Ovary (tissue), 9 donors: ENCODE data around the gene TSPAN3. TPM values are rescaled to one million over a fixed set of nuclear protein-coding genes. Genes with fewer than 3 reads are reported as not detected.
A peak's percentile ranks its signal among the peaks of the same experiment; 100 is the strongest.

Experiments
- DNase-seq, 5 donors: peaks; one replicate each; pipeline ENCODE4 v3.0.0-alpha.2; 2019 to 2020
- H3K27ac ChIP-seq, 2 donors: fragments of 200-600 bp; one replicate each; pipeline versions ENCODE4 v1.5.1 to v1.8.0; 2019 to 2022
- H3K27me3 ChIP-seq: fragments of 200-600 bp; one replicate; pipeline ENCODE4 v1.8.0; 2022
- H3K36me3 ChIP-seq: fragments of 200-600 bp; sonication (generic); one replicate; pipeline ENCODE4 v1.5.1; 2019
- H3K4me1 ChIP-seq: one replicate; pipeline ENCODE4 v1.8.1; 2013; ENCODE audit warnings: mild to moderate bottlenecking, moderate library complexity; ENCODE audit not compliant: insufficient read depth
- H3K4me3 ChIP-seq: fragments of 200-600 bp; sonication (generic); one replicate; pipeline ENCODE4 v1.5.1; 2017
- H3K9me3 ChIP-seq, 2 donors: fragments of 200-600 bp in 1 of 2; sonication (generic) in 1 of 2; one replicate each; pipeline versions ENCODE4 v1.5.1 to v1.8.1; 2013 to 2019; ENCODE audit warnings: mild to moderate bottlenecking in 1 of 2, moderate library complexity in 1 of 2
- EP300 ChIP-seq: sonication (generic); formaldehyde crosslinking; IDR thresholded peaks from one replicate; pipeline ENCODE4 v1.6.1; 2017; ENCODE audit warnings: antibody characterized with exemption
- POLR2A ChIP-seq: fragments of 450-650 bp; IDR thresholded peaks from one replicate; pipeline ENCODE4 v1.6.1; 2017; ENCODE audit warnings: antibody characterized with exemption, mild to moderate bottlenecking, moderate library complexity
- WGBS, 3 donors: extraction: QIAGEN DNeasy Blood & Tissue Kit in 1 of 3; methylation state at CpG; one replicate each; pipeline versions ENCODE4 v1.1.5 to v1.1.7; 2013 to 2017; 5-methylcytosine and 5-hydroxymethylcytosine counted together
- intact Hi-C, 4 donors: fragments of 100-400 bp; cut with DNase I; formaldehyde crosslinking; loops; one replicate each; pipeline versions ENCODE4 v1.11.0 to v1.15.1; 2022 to 2023
- polyA plus RNA-seq, 2 donors: library from polyadenylated mRNA; stranded (reverse); fragments of 200-250 nt in 1 of 2; fragments of 350-450 nt in 1 of 2; fragmentation: Illumina TruSeq in 1 of 2; extraction: RNeasy Lipid Tissue Mini Kit (QIAGEN cat#74804) in 1 of 2; gene quantifications; one replicate each; pipeline ENCODE4 v1.2.3, GENCODE V29; 2013 to 2014
- total RNA-seq, 7 donors: library from RNA; depleted of rRNA in 2 of 7; stranded (reverse); fragments of >200 nt in 2 of 7; fragmentation: NEBNext Ultra II Directional in 3 of 7; extraction: Animal tissue kit (Norgen Biotek cat#: 25700) in 3 of 7; gene quantifications; one replicate each; pipeline versions ENCODE4 v1.1.0 to v1.2.4, GENCODE V29; 2016 to 2023
- TF ChIP-seq, protein P1 (sequence below), 3 donors: fragments of 450-650 bp in 2 of 3; fragments of 200-600 bp in 1 of 3; IDR thresholded peaks; one replicate each; pipeline versions ENCODE4 v1.5.1 to v1.8.0; 2016 to 2022; ENCODE audit warnings: antibody characterized with exemption in 3 of 3, mild to moderate bottlenecking in 1 of 3
- donor health status: DM: no; HTN: no; CAD: no; lungs with moderate emphysema.
- donor health status: DM: no; HTN: no; CAD: no.
- donor health status: Bipolar disorder and iron deficiency.
- donor health status: DM: yes; HTN: yes; CAD: no.
- donor health status: DM: no; HTN: no; CAD: no.
- donor health status: DM: yes; HTN: yes; CAD: no.

TSPAN3 gene
- total and polyA plus RNA-seq, 9 donors, result 140 to 266 (median 196) TPM

DNA sequence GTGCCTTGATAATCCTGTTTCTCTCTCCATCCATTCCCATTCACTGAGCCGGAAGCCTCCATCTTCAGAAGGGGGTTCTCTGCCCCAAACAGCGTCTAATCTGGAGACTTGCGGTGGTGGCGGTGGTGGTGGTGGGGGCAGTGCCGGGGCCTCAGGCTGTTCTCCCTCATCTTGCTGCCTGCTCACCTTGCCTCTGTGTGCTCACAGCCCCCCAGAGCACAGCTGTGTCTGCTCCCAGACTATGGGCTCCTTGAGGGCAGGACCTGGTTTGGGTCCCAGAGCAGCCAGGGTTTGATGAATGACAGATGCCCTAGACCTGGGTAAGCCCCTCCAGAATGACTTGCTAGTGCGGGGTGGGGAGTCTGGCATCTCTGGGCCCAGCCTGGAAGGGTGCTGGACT, 76.4 kb downstream of the TSPAN3 start:
- peak in 2 of 5 donors; percentile 8 to 17 for DNase-seq
- WGBS, 3 donors, result 97 to 98% (median 98%) methylated on average over 6 of the region's 6 CpGs
- no peak overlapping the region for H3K4me3 ChIP-seq
- peaks cover 4% of the 10 kb centered on the region for H3K4me1 ChIP-seq
- H3K9me3 ChIP-seq, result no peaks in the 10 kb centered on the region
- H3K27me3 ChIP-seq, result no peaks in the 10 kb centered on the region
- intact Hi-C loops, result no loop called here
- no peaks in the 10 kb centered on the region for H3K36me3 ChIP-seq
- no peak for TF ChIP-seq EP300
- no peak for TF ChIP-seq POLR2A
- TF ChIP-seq, protein P1, sequence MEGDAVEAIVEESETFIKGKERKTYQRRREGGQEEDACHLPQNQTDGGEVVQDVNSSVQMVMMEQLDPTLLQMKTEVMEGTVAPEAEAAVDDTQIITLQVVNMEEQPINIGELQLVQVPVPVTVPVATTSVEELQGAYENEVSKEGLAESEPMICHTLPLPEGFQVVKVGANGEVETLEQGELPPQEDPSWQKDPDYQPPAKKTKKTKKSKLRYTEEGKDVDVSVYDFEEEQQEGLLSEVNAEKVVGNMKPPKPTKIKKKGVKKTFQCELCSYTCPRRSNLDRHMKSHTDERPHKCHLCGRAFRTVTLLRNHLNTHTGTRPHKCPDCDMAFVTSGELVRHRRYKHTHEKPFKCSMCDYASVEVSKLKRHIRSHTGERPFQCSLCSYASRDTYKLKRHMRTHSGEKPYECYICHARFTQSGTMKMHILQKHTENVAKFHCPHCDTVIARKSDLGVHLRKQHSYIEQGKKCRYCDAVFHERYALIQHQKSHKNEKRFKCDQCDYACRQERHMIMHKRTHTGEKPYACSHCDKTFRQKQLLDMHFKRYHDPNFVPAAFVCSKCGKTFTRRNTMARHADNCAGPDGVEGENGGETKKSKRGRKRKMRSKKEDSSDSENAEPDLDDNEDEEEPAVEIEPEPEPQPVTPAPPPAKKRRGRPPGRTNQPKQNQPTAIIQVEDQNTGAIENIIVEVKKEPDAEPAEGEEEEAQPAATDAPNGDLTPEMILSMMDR (IDR thresholded peaks at IDR 0.05), result no peak
- no peak overlapping the region for H3K27ac ChIP-seq

DNA sequence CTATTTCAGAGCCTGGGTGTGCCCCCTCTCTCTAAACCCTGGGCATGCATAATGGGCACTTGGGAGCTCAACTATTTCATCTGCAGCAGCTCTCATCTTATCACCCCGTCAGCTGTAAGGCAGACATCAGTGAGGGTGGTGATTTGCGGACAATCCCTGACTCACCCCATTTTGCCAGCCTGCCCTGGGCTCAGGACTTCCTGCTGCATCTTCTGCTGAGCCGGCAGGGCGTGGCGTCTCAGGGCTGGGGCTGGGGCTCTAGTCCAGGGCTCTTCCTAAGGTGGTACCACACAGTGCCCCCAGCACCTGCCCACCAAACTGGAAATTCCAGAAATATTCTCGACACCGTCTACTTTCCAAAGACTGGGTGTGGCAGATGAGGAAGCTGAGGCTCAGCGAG, 76.9 kb downstream of the TSPAN3 start:
- Histone ChIP-seq H3K4me1 (peaks cover 4% of the 10 kb centered on the region), H3K27me3 (no peaks in the 10 kb centered on the region), H3K4me3 (no peak overlapping the region), H3K27ac (no peak overlapping the region), H3K36me3 (no peaks in the 10 kb centered on the region), H3K9me3 (no peaks in the 10 kb centered on the region)
- 93 to 97% (median 96%) methylated on average over 8 of the region's 8 CpGs for WGBS, 3 donors
- TF ChIP-seq, protein P1 (IDR thresholded peaks at IDR 0.05), result no peak
- TF ChIP-seq POLR2A, result no peak
- TF ChIP-seq EP300, result no peak
- DNase-seq, result peak in 1 of 5 donors; percentile 29
- intact Hi-C loops, result no loop called here

DNA sequence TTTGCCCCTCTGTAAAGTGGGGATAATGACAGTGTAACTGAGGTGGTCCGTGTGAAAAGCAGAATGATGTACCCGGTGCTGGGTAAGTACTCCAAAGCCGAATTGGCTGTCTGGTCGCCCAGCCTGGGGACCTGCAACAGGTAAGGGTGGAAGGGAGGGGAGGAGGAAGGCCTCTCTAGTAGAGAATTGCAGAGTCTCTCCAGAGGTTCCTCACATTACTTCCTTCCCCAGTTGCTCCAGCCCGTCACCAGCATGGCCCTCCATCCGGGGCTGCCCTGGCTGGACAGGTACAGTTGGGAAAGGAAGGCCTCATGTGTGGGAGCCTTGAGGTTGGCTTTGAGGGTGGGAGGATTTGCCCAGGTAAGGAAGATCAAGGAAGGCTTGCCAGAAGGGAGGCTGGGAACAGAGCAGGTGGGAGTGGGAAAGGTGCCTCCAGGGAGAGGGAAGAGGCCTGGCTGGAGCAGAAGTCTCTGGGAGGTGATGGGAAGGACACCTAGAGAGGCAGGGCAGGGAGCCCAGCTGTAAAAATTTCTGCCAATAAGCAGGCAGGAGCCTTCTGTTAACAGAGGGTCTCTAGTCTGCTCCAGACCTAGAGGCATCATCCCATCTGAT, 77.7 kb downstream of the TSPAN3 start:
- no peaks in the 10 kb centered on the region for H3K9me3 ChIP-seq
- H3K36me3 ChIP-seq, result no peaks in the 10 kb centered on the region
- DNase-seq, result no peak
- peaks cover 4% of the 10 kb centered on the region for H3K4me1 ChIP-seq
- no peaks in the 10 kb centered on the region for H3K27me3 ChIP-seq
- TF ChIP-seq, protein P1 (IDR thresholded peaks at IDR 0.05), result no peak
- TF ChIP-seq EP300, result no peak
- no peak for TF ChIP-seq POLR2A
- intact Hi-C loops, result no loop called here
- no peak overlapping the region for H3K27ac ChIP-seq
- WGBS, 3 donors, result 87 to 90% (median 90%) methylated on average over 6 of the region's 6 CpGs
- H3K4me3 ChIP-seq, result no peak overlapping the region

DNA sequence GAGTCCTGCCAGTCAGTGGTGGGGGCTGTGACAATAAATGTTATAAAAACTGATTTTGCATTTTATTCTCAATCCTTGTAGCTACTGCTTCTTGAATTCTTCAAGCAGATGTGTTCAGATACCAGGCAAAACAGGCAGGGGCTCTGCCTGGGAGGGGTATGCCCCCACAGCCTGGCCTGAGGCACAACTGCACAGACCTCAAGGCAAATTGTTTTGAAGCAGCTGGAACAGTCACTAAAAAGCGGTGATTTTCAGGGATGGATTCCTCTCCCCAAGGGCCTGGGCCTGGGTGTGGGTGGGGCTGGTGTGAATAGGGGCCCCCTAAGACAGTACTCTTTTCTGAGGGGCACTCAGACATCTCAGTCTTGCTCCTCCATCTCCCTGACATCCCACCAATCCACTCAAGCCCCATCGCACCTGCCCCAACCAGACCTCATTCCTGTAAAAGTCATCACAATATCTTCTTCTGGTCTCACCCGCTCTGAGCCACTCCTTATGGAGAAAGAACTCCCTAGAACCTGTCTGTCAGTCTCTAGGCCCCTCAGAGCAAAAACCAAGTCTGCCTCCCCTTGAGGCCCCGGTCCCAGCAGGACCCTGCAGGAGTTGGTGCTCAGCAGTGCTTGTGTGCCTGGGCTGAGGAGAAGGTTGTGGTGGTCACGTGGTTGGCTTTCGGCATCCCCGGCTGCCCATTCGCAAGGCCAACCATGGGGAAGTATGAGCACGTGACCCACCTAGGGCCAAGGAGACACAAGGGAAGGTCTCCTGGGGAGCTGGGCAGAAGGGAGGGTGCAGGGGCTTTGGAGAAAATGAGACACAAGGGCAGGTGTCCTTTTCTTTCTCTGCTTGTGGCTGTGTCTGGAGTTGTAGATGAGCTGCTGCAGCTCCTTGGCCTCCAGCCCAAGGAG, 78.9 kb downstream of the TSPAN3 start:
- Histone ChIP-seq H3K36me3 (no peaks in the 10 kb centered on the region), H3K9me3 (no peaks in the 10 kb centered on the region), H3K27me3 (no peaks in the 10 kb centered on the region), H3K27ac (no peak overlapping the region), H3K4me3 (no peak overlapping the region), H3K4me1 (peaks cover 4% of the 10 kb centered on the region)
- intact Hi-C loops, result no loop called here
- TF ChIP-seq EP300 (no peak), POLR2A (no peak)
- peak in 1 of 5 donors; percentile 17 for DNase-seq
- WGBS, 3 donors, result 89 to 97% (median 90%) methylated on average over 9 of the region's 9 CpGs

Other genes starting within 250 kb of the TSPAN3 start
- gene SCAPER, start 165.8 kb downstream of the TSPAN3 start, total RNA-seq, result 10 to 100 TPM; 21.7 to 45.8 (median 29.3) TPM
- 10 to 100 TPM; 13.7 to 23.8 TPM for gene SCAPER, start 165.8 kb downstream of the TSPAN3 start, polyA plus RNA-seq
- 10 to 100 TPM; 31.7 to 58.2 (median 38.3) TPM for gene RCN2, start 139.4 kb downstream of the TSPAN3 start, total RNA-seq
- gene RCN2, start 139.4 kb downstream of the TSPAN3 start, polyA plus RNA-seq, result 10 to 100 TPM; 51.3 to 69.2 TPM
- gene PSTPIP1, start 76.0 kb downstream of the TSPAN3 start, total RNA-seq, result 10 to 100 TPM in 1 of 7 donors, 1 to 10 TPM in 6; 1.8 to 10.9 (median 3.7) TPM
- 1 to 10 TPM; 1.4 to 2.4 TPM for gene PSTPIP1, start 76.0 kb downstream of the TSPAN3 start, polyA plus RNA-seq